IPS DF 4.7 (cell line): Measurements from ENCODE around the gene ITGA7.

ENCODE experiments used
- DNase-seq: peaks from one replicate; pipeline ENCODE4 v3.0.0-alpha.2; 2013; ENCODE audit warnings: low spot score; ENCODE audit errors: extremely low read depth

The ITGA7 gene

DNA sequence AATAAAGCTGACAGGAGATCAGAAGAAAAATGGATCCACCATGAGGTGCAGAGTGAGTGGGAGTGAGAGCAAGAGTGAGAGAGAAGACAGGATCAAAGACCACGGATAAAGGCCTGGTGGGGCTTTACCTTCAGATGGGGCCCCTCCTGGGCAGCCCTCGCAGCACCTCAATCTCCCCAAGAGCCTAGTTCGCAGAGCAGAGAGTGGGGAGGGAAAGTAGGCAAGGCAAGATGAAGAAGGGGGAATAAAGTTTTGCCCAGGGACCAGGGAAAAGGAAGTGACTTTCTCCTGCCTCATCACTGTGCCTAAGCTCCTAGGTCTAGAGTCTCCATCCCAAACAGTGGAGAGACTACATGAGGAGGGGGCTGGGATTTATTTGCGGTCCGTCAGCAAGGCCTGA, 60.7 kb downstream of the ITGA7 start:
- DNase-seq = no peak

DNA sequence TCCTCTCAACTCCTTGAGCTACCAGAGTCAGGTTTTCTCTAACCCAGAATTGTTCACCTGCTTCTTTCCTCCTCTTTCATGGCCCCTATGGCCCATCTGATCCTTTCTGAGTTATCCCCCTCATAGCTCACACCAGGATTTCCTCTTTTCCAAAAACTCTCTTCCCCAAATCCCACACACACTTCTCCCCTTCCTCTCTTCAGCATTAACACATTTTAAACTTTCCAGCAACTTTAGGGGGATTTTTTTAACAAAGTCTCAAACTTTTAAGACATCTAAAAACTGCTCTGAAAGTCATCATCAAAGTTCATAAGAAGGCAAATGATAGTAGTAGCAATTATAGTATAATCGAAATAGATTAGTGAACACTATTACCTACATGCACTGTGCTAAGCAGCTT, 63.1 kb downstream of the ITGA7 start:
- no peak for DNase-seq

DNA sequence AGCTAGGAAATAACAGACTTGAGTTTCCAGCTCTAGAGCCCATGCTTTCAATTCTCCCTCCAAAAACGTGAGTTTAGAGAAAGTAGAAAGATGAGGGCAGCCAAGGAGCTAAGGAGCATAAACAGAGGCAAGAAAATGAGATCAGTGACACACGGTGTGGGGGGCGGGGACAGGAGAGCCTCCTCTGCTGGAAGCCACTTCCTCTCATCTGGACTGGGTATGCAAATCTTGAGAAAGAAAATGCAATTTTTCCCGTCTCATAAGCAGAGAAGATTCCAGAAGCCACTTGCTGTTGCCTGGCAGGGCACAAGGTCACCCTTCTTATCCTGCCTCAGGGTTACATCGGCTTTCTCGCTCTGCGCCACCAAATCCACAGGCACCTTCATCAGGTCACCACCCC, 65.0 kb downstream of the ITGA7 start:
- no peak for DNase-seq

DNA sequence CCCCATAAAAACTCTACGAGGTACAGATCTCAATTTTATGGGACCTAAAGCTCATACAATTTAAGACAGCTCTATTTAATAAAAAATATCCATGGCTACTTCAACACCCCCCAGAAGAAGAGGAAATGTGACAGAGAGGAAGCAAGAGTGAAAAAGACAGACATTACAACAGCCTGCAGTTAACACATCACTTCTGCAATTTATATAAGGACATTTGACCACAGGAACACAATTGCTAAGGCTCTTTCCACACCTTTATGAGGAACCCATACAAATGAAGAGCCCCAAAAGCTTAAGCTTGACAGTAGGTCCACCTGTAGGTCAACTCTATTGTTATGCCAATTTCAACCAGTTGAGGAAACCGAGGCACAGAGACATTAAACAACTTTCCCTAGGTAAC, 65.4 kb downstream of the ITGA7 start:
- DNase-seq = no peak

- no peak for DNase-seq
Observed at GRCh38 chr12:55641595-55641994, 66.1 kb downstream of the ITGA7 start.

GRCh38 chr12:55637467-55637866, 70.2 kb downstream of the ITGA7 start:
- no peak for DNase-seq

DNA sequence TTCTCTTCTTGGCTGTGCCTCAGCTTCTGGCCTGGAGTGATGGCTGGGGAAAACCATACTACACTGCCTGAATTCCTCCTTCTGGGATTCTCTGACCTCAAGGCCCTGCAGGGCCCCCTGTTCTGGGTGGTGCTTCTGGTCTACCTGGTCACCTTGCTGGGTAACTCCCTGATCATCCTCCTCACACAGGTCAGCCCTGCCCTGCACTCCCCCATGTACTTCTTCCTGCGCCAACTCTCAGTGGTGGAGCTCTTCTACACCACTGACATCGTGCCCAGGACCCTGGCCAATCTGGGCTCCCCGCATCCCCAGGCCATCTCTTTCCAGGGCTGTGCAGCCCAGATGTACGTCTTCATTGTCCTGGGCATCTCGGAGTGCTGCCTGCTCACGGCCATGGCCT, 70.9 kb downstream of the ITGA7 start, which contains the start of gene OR10P1:
Gene OR10P1, plus strand, starts transcription at position 40 of the 400 bp plus-strand sequence. Its CDS starts 0 bp downstream, at position 40.
- DNase-seq = no peak

- DNase-seq = no peak
Observed at GRCh38 chr12:55636116-55636655, 71.5 kb downstream of the ITGA7 start.
